ENCODE data around the gene SMIM11.
"Not testable (repeated sequence)": the region's sequence is repeated elsewhere in the genome, so short reads cannot be mapped to it uniquely, and the experiment has no call there.

SMIM11 gene

DNA sequence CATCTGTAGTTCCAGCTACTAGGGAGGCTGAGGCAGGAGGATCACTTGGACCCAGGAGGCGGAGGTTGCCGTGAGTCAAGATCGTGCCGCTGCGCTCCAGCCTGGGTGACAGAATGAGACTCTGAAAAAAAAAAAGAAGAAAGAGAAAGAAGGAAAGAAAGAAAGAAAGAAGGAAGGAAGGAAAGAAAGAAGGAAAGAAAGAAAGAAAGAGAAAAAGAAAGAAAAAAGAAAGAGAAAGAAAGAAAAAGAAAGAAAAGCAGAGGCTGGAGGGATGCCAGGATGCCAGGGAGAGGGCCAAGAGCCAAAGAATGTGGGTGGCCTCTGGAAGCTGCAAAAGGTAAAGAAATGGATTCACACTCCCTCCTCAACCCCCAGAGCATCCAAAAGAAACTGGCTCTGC is 19.7 kb upstream of the SMIM11 start:
- no peak for DNase-seq (ENCODE audit: low read depth in 2 of 2)

GRCh38 chr21:34357889-34358288 is 17.4 kb upstream of the SMIM11 start:
- no peak for DNase-seq (ENCODE audit: low read depth in 2 of 2)

GRCh38 chr21:34358866-34359265 is 16.4 kb upstream of the SMIM11 start:
- DNase-seq (ENCODE audit: low read depth in 2 of 2): no peak

DNA sequence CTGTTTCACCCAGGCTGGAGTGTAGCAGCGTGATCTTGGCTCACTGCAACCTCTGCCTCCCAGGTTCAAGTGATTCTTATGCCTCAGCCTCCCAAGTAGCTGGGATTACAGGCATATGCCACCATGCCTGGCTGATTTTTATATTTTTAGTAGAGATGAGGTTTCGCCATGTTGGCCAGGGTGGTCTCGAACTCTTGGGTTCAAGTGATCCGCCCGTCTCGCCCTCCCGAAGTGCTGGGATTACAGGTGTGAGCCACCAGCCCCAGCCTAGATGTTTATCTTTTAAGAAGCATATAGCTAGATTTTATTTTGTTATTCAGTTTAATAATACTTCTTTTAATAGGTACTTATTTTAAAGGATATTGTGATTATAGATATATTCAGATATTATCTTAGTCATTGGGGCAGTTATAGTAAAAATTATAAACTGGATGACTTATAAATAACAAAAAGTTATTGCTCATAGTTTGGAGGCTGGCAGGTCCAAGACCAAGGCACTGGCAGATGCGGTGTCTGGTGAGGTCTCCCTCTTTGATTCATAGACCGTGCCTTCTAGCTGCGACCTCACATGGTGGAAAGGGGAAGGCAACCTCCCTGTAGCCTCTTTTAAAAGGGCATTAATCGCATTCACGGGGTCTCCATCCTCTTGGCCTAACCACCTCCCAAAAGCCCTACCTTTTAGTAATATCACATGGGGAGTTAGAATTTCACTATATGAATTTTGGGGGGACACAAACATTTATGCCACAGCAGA is 14.6 kb upstream of the SMIM11 start:
- DNase-seq (ENCODE audit: low read depth in 2 of 2): no peak

- no peak for DNase-seq (ENCODE audit: low read depth in 2 of 2)
These were observed 13.2 kb upstream of the SMIM11 start for GRCh38 chr21:34362136-34362444.

DNA sequence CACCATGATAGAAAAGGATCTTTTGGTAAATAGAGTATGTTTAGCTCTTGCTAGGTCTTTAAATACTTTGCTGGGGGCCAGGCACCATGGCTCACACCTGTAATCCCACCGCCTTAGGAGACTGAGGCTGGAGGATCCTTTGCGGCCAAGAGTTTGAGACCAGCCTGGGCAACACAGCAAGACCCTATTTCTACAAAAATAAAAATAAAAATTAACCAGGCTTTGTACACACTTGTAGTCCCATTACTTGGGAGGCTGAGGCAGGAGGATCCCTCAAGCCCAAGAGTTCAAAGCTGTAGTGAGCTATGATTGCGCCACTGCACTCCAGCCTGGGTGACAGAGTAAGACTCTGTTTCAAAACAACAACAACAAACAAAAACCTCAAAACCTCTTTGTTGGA is 12.6 kb upstream of the SMIM11 start:
- DNase-seq (ENCODE audit: low read depth in 2 of 2): no peak

- DNase-seq (ENCODE audit: low read depth in 2 of 2): no peak
These were observed 11.6 kb upstream of the SMIM11 start, which contains the start of gene KCNE2 for GRCh38 chr21:34363733-34364132. Gene KCNE2 (plus strand): TSS chr21:34364006. CDS start chr21:34370479, 6,473 bp downstream.

GRCh38 chr21:34364921-34365320 is 10.4 kb upstream of the SMIM11 start:
- DNase-seq (ENCODE audit: low read depth in 2 of 2): no peak

GRCh38 chr21:34365809-34366208 is 9.5 kb upstream of the SMIM11 start:
- DNase-seq (ENCODE audit: low read depth in 2 of 2): no peak

GRCh38 chr21:34367320-34367935 is 7.9 kb upstream of the SMIM11 start:
- peak in 1 of 2 donors; percentile 12 for DNase-seq (ENCODE audit: low read depth in 2 of 2)

DNA sequence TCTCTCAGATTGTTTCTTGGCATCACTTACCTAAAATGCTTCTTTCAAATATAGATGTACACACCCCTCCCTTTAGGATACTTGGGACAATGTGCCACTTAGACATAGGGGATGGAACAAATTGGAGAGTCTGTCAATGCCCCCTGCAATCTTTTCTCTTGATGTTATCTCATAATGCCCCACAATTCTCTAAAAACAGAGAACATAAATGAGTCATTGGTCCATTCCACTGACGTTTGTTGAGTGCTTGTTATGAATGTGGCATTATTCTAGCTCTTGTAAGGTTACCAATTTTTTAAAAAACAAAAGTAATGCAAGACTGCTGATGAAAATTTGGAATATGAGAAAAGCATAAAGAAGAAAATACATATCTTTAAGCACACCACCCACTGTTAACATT is 5.6 kb upstream of the SMIM11 start:
- DNase-seq (ENCODE audit: low read depth in 2 of 2): no peak

GRCh38 chr21:34372321-34372720 is 3.0 kb upstream of the SMIM11 start:
- DNase-seq (ENCODE audit: low read depth in 2 of 2): no peak

- not testable (repeated sequence) for DNase-seq (ENCODE audit: low read depth in 2 of 2)
These were observed 845 bp upstream of the SMIM11 start for GRCh38 chr21:34374462-34374861.

DNA sequence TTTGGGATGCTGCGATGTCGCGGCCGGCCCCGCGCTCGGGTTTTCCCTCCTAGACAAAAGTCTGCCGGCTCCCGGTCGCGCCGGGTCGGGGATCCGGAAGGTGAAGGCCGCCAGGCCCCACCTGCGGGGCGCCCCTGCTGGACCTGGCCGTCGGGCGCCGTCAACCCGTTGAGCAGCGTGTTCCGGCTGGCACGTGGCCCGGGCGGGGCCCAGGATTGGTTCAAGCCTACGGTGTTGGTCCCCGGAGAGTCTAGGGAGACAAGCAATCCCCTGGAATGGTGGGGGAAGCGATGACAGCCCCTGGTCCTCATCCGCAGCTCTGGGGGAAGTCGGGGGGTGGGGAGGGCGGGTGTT is 289 bp downstream of the SMIM11 start:
- DNase-seq (ENCODE audit: low read depth in 2 of 2): not testable (repeated sequence)

- not testable (repeated sequence) for DNase-seq (ENCODE audit: low read depth in 2 of 2)
These were observed 7.8 kb downstream of the SMIM11 start for GRCh38 chr21:34383138-34383537.

- not testable (repeated sequence) for DNase-seq (ENCODE audit: low read depth in 2 of 2)
These were observed 8.6 kb downstream of the SMIM11 start for GRCh38 chr21:34383724-34384415.

DNA sequence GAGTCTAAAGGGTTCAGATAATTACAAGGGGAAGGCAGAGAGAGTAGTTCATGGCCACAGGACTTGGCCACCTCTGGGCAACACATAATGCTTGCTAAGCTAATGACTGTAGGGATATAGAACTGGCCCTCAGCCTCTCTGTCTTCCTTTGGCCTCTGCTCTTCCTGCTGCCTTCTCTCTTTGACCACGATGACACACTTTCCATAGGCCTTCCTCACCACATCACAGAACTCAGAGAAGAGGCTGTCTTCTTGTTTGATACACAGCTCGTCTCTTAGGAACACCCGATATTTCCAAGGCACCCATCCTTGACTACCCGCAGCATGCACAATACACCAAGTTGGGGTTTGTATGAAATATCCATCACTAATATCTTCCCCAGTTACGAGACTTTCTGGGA is 25.2 kb downstream of the SMIM11 start:
- not testable (repeated sequence) for DNase-seq (ENCODE audit: low read depth in 2 of 2)

DNA sequence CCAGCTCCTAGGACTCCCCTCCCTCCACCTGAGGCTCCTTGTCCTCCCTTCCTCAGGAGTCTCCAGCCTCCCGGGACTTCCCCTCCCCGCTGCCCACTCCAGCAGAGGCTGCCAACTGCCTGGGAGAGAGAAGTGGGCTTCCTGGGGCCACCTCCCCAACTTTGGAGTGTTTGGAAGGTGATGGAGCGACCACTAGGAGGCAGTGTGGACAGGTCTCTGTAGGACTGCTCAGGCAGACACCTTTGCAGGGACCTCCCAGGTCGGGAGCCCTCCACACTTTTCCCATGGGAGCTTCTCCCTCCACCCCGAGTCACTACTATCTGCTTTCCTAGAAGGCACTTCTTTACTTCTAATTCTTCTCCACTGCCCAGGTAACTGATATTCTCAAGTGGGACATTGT is 29.4 kb downstream of the SMIM11 start:
- DNase-seq (ENCODE audit: low read depth in 2 of 2): not testable (repeated sequence)

DNA sequence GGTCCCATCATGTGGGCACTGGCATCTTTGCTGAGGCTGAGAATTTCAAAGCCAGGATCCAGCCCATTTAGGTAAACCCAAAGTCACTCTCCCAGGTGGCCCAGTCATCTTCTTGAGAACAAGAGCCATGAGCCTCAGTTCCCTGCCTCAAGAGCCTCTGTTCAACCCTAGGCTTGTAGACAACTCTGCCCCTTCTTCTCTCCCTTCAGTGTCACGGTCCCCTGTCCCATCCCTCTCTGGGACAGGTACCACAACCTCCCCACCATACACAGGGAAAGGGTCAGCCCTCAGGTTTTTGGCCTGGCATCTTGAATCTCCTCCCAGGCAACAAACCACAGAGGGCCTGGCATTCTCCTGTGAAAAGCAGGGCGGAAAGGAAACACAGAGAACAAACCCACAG is 30.4 kb downstream of the SMIM11 start:
- DNase-seq (ENCODE audit: low read depth in 2 of 2): not testable (repeated sequence)

DNA sequence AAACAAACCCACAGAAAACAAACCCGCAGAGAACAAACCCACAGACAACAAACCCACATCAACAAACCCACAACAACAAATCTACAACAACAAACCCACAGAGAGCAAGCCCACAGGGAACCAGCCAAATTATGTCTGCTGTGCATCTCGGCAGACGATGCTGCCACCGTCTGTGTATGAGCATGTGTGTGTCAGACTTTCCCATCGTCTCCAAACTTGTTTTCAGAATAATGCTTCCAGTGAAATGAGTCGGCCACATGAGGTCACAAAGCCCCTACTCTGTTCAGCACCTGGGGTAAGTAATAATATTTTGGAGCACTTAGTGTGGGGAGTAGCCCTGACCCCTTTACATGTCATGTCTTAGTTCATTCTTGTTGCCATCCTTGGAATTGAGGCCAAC is 30.8 kb downstream of the SMIM11 start:
- DNase-seq (ENCODE audit: low read depth in 2 of 2): not testable (repeated sequence)

- not testable (repeated sequence) for DNase-seq (ENCODE audit: low read depth in 2 of 2)
These were observed 31.4 kb downstream of the SMIM11 start for GRCh38 chr21:34406676-34407075.

DNA sequence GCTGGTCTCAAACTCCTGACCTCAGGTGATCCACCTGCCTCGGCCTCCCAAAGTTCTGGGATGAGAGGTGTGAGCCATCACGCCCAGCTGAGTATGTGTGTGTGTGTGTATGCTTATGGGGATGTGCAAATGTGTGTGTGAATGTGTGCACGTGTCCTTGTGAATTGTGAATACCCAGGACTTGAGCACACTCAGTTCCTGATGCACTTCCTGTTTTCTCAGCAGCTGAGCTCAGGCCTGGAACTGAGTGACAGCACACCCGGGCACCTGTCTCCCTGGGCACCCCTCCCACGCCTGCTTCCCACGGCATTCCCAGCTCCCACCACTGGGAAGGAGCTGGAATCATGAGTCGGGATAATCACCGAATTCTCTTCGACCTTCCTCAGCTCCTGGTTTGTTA is 32.0 kb downstream of the SMIM11 start:
- DNase-seq (ENCODE audit: low read depth in 2 of 2): not testable (repeated sequence)

Measured in stimulated activated CD4-positive, alpha-beta T cell treated with anti-CD3 and anti-CD28 coated beads, Interleukin-15, amount 100 ng/mL, for 48 hours (primary cell).